HG03108 (cell line): ENCODE results near the gene GANAB.
"Not testable (repeated sequence)": the region's sequence is repeated elsewhere in the genome, so short reads cannot be mapped to it uniquely, and the experiment has no call there.

Experiments used
- ATAC-seq: cut with Tn5 transposase; IDR thresholded peaks from one replicate; pipeline ENCODE4 v1.9.1; 2021; ENCODE audit warnings: moderate library complexity; ENCODE audit not compliant: unreplicated experiment

The GANAB gene

DNA sequence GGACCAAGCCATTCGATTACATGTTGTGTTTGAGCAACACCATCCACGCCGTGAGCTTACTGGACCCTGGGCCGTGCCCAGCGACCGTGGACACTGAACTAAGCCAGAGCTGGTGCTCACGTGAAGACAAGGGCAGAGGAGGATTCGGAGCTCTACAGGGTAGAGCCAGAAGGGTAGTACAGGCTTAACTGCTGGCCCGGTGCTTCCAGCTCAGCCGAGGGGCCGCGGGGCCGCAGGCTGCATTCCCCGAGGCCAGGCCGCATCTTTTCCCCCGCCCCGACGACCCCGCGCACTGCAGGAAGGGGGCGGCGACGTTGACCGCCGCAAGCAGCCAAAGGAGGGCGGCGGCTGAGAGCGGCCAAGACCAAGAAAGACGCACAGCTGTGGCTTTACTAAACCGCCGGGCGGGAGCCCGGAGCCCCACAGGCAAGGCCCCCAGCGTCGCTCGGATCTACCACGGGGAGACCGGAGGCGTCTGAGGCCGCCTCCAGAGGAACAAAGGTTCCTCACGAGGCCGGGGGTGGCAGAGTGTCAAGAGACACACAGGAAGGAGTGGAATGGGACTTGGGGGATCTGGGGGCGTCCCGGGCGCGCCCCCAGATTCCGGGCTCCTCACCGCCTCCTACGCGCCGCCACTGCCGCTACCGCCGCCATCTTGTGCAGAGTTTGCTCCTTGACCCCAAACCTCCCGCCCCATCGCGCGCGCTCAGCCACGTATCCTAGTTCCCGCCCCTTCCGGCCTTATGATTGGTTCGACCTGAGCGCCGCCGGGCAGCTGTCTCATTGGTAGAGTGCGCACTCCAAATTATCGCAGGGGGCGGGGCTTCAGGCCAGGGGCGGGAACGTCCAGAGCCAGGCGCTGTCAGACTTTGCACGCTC lies at the start of gene GANAB:
Gene GANAB (minus strand): TSS at position 668 of the 879 bp plus-strand sequence. CDS start 14 bp downstream, at position 654.
- ATAC-seq = peak; percentile 94

- ATAC-seq = no peak
These were observed 48.2 kb upstream of the GANAB start for GRCh38 chr11:62694455-62695167.

DNA sequence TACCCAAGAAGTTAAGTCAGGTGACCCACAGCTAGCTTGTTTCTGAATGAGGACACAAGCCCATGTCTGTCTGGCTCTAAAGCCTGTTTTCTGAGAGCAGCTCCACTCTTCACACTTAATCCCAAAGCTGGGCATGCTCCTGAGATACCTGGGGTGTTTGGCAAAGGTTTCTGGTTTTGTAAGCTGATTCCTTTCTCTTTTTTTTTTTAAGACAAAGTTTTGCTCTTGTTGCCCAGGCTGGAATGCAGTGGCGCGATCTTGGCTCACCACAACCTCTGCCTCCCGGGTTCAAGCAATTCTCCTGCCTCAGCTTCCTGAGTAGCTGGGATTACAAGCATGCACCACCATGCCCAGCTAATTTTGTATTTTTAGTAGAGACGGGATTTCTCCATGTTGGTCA lies 47.2 kb upstream of the GANAB start:
- ATAC-seq = not testable (repeated sequence)

DNA sequence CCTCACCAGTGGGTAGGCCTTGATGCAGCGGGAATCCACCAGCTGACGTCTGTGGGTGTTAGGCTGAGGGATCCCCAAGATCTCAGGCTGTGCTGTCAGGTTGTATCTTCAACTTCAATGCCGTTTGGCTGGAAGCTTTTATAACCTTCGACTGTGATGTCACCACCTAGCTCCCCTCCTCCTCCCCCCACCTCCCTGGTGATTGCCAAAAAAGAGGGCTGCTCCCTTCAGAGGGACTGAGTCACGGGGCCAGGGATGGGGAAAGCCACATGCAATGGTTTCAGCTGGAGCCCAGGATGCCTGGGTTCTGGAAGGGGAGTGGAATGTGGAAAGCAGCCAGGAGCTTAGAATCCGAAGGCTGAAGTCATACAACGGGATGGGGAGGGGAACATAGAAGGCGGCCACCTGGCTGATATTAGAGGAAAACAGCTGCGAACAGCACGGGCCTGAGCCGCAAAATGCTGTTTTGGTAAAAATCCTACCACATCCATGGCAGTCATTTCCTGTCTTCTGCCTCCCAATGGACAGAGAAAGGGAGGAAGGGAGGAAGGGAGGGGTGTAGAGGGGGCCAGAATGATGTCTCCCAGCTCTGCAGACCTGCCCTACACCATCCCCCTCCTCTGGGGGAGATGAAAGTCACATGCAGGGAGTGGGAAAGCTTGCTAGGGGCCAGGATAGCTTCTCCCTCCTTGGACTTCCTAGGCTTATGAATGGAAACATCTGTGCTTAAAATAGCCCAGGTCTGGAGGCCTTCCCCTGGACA lies 43.2 kb upstream of the GANAB start, which contains the start of gene LRRN4CL:
Gene LRRN4CL (minus strand): TSS at position 110 of the 763 bp plus-strand sequence. CDS start 1,022 bp downstream, outside the sequence.
- ATAC-seq = no peak

- ATAC-seq = no peak
These were observed 42.1 kb upstream of the GANAB start for GRCh38 chr11:62688491-62688890.

- no peak for ATAC-seq
These were observed 41.3 kb upstream of the GANAB start for GRCh38 chr11:62687508-62688396.

DNA sequence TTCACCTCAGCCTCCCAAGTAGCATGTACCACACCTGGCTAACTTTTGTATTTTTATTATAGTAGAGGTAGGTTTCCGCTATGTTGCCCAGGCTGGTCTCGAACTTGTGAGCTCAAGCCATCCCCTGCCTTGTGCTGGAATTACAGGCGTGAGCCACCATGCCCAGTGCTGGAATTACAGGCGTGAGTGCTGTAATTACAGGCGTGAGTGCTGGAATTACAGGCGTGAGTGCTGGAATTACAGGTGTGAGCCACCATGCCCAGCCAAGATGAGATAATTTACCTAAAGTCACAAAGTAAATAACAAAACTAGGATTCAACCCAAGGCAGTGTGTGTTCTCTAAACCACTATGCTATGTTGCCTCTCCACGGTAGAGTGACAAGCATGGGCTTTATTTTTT lies 36.1 kb upstream of the GANAB start:
- no peak for ATAC-seq

- peak; percentile 66 for ATAC-seq
These were observed 34.4 kb upstream of the GANAB start for GRCh38 chr11:62680825-62681240.

- ATAC-seq = peak; percentile 67
These were observed 32.6 kb upstream of the GANAB start, which contains the start of gene UBXN1 for GRCh38 chr11:62678770-62679696. UBXN1 (minus strand) TSS chr11:62679073; CDS start chr11:62678923, 150 bp downstream.

GRCh38 chr11:62678433-62678769 lies 32.0 kb upstream of the GANAB start:
- ATAC-seq = no peak

- no peak for ATAC-seq
These were observed 31.3 kb upstream of the GANAB start for GRCh38 chr11:62677714-62678113.

GRCh38 chr11:62677156-62677555 lies 30.7 kb upstream of the GANAB start:
- no peak for ATAC-seq

- ATAC-seq = no peak
These were observed 30.3 kb upstream of the GANAB start for GRCh38 chr11:62676698-62677097.

DNA sequence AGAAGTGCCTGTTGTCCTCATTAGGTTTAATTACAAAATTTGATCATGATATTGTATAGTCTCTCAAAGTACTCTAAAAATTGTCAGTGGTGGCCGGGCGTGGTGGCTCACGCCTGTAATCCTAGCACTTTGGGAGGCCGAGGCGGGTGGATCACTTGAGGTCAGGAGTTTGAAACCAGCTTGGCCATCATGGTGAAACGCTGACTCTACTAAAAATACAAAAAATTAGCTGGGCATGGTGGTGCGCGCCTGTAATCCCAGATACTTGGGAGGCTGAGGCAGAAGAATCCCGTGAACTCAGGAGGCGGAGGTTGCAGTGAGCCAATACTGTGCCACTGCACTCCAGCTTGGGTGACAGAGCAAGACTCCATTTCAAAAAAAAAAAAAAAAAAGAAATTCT lies 29.0 kb upstream of the GANAB start:
- ATAC-seq = not testable (repeated sequence)

DNA sequence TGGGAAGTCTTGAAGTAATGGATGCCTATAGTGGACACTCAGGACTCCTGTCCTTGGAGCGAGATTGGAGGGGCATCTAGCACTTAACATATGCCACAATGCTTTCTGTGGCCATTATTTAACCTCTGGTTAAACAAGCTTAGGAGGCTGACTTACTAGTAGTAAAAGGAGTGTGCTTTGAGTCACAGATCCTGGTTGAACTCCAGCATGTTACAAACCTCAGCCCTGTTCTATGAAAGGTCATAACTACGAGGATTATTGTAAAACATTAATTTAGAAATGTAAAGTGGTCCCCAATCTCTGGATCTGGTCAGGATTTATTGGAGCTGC lies 26.7 kb upstream of the GANAB start:
- no peak for ATAC-seq

GRCh38 chr11:62671608-62672389 lies 25.4 kb upstream of the GANAB start, which contains the start of the genes LBHD1 and UQCC3:
LBHD1 (minus strand) TSS chr11:62672267; CDS start chr11:62670031, 2,236 bp downstream.
UQCC3 (plus strand) TSS chr11:62671673; CDS start chr11:62671746, 73 bp downstream.
- ATAC-seq = peak; percentile 53

GRCh38 chr11:62671236-62671607 lies 24.8 kb upstream of the GANAB start:
- peak; percentile 5 for ATAC-seq
